B cell (primary cell): ENCODE measurements around the gene ADGRB2. TPM values are rescaled to one million over a fixed set of nuclear protein-coding genes. Genes with fewer than 3 reads are reported as not detected.

Experiments used
- ATAC-seq: fragments of 200-7000 bp; cut with Tn5 transposase; one replicate; pipeline ENCODE4 v1.10.0; 2021; ENCODE audit warnings: low read depth, mild to moderate bottlenecking, moderate number of reproducible peaks, moderate library complexity
- CTCF ChIA-PET: fragments of 350-600 bp; sonication (Branson Sonifier 250); formaldehyde crosslinking; loops from one replicate; lab custom pipeline; 2021; ENCODE audit warnings: antibody characterized with exemption, inconsistent platforms; lab: Charles Lee
- POLR2A ChIA-PET: fragments of 350-600 bp; sonication (Branson Sonifier 250); formaldehyde crosslinking; loops from one replicate; lab custom pipeline; 2021; ENCODE audit warnings: antibody characterized with exemption; lab: Charles Lee
- DNase-seq: peaks from one replicate; pipeline ENCODE4 v3.0.0; 2013
- H2AFZ ChIP-seq: 2 replicates; pipeline ENCODE4 v1.6.1; 2012; ENCODE audit warnings: mild to moderate bottlenecking, low read depth, low read length; ENCODE audit not compliant: insufficient read depth, poor library complexity, severe bottlenecking
- H3K27ac ChIP-seq, 2 donors: 1 replicate in 1 of 2; 2 replicates in 1 of 2; pipeline ENCODE4 v1.5.1; 2012 to 2013; ENCODE audit warnings: low read length in 2 of 2, mild to moderate bottlenecking in 2 of 2, moderate library complexity in 1 of 2
- H3K27me3 ChIP-seq, 4 experiments: fragments of 200-600 bp in 1 of 4; sonication (generic) in 1 of 4; replicated peaks in 1 of 4; 1 replicate in 2 of 4; 2 replicates in 2 of 4; pipeline versions ENCODE4 v1.6.1 to v1.7.0; 2013 to 2016; ENCODE audit warnings: low read length in 3 of 4, mild to moderate bottlenecking in 2 of 4, mixed read lengths in 1 of 4, moderate library complexity in 1 of 4; ENCODE audit not compliant: insufficient read depth in 4 of 4, control insufficient read depth in 3 of 4; ENCODE audit errors: control extremely low read depth in 1 of 4
- H3K36me3 ChIP-seq, 2 experiments: replicated peaks in 1 of 2; 1 replicate in 1 of 2; 2 replicates in 1 of 2; pipeline versions ENCODE4 v1.6.1 to v1.7.1; 2013; ENCODE audit warnings: low read length in 1 of 2; ENCODE audit not compliant: insufficient read depth in 2 of 2, control insufficient read depth in 1 of 2; ENCODE audit errors: control extremely low read depth in 1 of 2, extremely low read depth in 1 of 2
- H3K4me1 ChIP-seq, 2 donors: fragments of 200-600 bp in 1 of 2; sonication (generic) in 1 of 2; 1 replicate in 1 of 2; 2 replicates in 1 of 2; pipeline versions ENCODE4 v1.5.1 to v1.6.1; 2013 to 2017; ENCODE audit warnings: low read length in 2 of 2; ENCODE audit not compliant: control insufficient read depth in 2 of 2, insufficient read depth in 2 of 2
- H3K4me2 ChIP-seq: replicated peaks from 2 replicates; pipeline ENCODE3; 2012; ENCODE audit warnings: mild to moderate bottlenecking, low read depth, low read length; ENCODE audit not compliant: poor library complexity, severe bottlenecking
- H3K4me3 ChIP-seq, 5 experiments: fragments of 200-600 bp in 1 of 5; sonication (generic) in 1 of 5; 1 replicate in 3 of 5; 2 replicates in 2 of 5; pipeline versions ENCODE4 v1.5.1 to v1.7.0; 2011 to 2016; ENCODE audit warnings: low read length in 4 of 5, mild to moderate bottlenecking in 4 of 5, low read depth in 2 of 5, control low read depth in 1 of 5, moderate library complexity in 1 of 5; ENCODE audit not compliant: insufficient read depth in 1 of 5; ENCODE audit errors: control extremely low read depth in 1 of 5, extremely low read depth in 1 of 5
- H3K79me2 ChIP-seq: fragments of 200-600 bp; sonication (generic); one replicate; pipeline ENCODE4 v1.6.0; 2016; ENCODE audit warnings: low read length; ENCODE audit not compliant: control insufficient read depth, insufficient read depth
- H3K9ac ChIP-seq: fragments of 200-600 bp; sonication (generic); 2 replicates; pipeline ENCODE4 v1.6.1; 2017; ENCODE audit warnings: mild to moderate bottlenecking, low read length, moderate library complexity
- H3K9me3 ChIP-seq, 3 donors: one replicate each; pipeline versions ENCODE4 v1.6.1 to v1.7.1; 2013; ENCODE audit warnings: low read length in 2 of 3; ENCODE audit not compliant: control insufficient read depth in 2 of 3, insufficient read depth in 1 of 3; ENCODE audit errors: control extremely low read depth in 1 of 3
- H4K20me1 ChIP-seq: 2 replicates; pipeline ENCODE4 v1.6.0; 2012; ENCODE audit warnings: mild to moderate bottlenecking, low read length; ENCODE audit not compliant: insufficient read depth, control insufficient read depth, poor library complexity, severe bottlenecking
- H3K27ac Mint-ChIP-seq: one replicate; pipeline ENCODE4 v1.8.0; 2021; ENCODE audit warnings: mixed read lengths
- H3K27me3 Mint-ChIP-seq: one replicate; pipeline ENCODE4 v1.8.0; 2021; ENCODE audit warnings: mixed read lengths
- H3K4me1 Mint-ChIP-seq: one replicate; pipeline ENCODE4 v1.8.0; 2021; ENCODE audit warnings: mixed read lengths
- H3K4me3 Mint-ChIP-seq: one replicate; pipeline ENCODE4 v1.8.0; 2021; ENCODE audit warnings: mixed read lengths
- H3K9me3 Mint-ChIP-seq: one replicate; pipeline ENCODE4 v1.8.0; 2022; ENCODE audit warnings: mixed read lengths; ENCODE audit not compliant: insufficient read depth
- EZH2 ChIP-seq: IDR thresholded peaks from 2 replicates; pipeline ENCODE4 v1.6.1; 2012; ENCODE audit warnings: borderline replicate concordance, low read depth, mild to moderate bottlenecking, moderate library complexity, low read length; ENCODE audit not compliant: insufficient read depth, poor library complexity, severe bottlenecking
- WGBS: methylation state at CpG from one replicate; pipeline ENCODE4 v1.1.5; 2013; ENCODE audit warnings: missing lambda C conversion rate; ENCODE audit not compliant: insufficient coverage; 5-methylcytosine and 5-hydroxymethylcytosine counted together
- intact Hi-C: fragments of 100-400 bp; cut with micrococcal nuclease; formaldehyde crosslinking; loops from one replicate; pipeline ENCODE4 v1.10.0; 2022
- polyA plus RNA-seq: library from polyadenylated mRNA; depleted of rRNA; stranded (reverse); fragments of >200 nt; gene quantifications from 2 replicates; pipeline ENCODE4 v1.2.3, GENCODE V29; 2012
- total RNA-seq, 2 donors: library from RNA; stranded (reverse); fragments of 120-200 nt in 1 of 2; gene quantifications; 1 replicate in 1 of 2; 2 replicates in 1 of 2; pipeline versions ENCODE4 v1.2.3 to v1.2.4, GENCODE V29; 2013 to 2022
- TF ChIP-seq, protein P1 (sequence below): fragments of 200-600 bp; IDR thresholded peaks from one replicate; pipeline ENCODE4 v1.8.0; 2022; ENCODE audit warnings: antibody characterized with exemption, mild to moderate bottlenecking

Gene ADGRB2
- total and polyA plus RNA-seq, 2 donors (not counting 1 experiment from before 2014, with no cell fraction given): 1.9 to 2.7 TPM

DNA sequence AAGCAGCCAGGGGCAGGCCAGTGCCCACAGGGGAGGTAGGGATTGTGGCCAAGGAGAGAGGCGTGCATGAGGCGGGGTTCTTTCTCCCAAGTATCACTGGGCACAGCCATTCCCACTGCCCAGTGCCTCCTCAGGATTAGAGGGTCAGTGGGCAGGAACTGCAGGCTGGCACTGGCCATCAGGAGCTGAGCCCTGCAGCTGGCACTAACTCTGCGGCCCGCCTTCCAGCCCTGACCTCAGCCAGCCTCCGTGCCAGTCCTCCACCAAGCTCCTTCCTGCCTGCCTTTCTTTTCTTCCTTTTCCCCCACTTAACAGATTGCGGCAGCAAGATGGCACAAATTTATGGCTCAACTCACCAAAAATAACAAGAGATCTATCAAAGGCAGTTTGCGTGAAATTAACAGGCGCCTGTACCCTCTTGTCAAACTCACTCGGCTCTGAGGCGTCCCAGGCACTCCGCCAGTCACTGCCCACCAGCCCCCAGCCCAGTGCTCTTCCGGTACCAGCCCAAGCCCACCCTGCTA is 11.1 kb downstream of the ADGRB2 start:
- peaks cover 0 to 26% (median 2%) of the 10 kb centered on the region in 4 experiments for H3K27me3 ChIP-seq
- Mint-ChIP-seq H3K4me1 (peaks cover 16% of the 10 kb centered on the region), H3K27me3 (peaks cover 18% of the 10 kb centered on the region), H3K4me3 (no peak overlapping the region), H3K9me3 (no peaks in the 10 kb centered on the region), H3K27ac (no peak overlapping the region)
- peaks cover 0 to 11% (median 0%) of the 10 kb centered on the region in 3 donors for H3K9me3 ChIP-seq
- intact Hi-C loops: no loop called here
- H3K27ac ChIP-seq: no peak overlapping the region
- H3K4me3 ChIP-seq: no peak overlapping the region
- H4K20me1 ChIP-seq: no peaks in the 10 kb centered on the region
- no peaks in the 10 kb centered on the region for H3K79me2 ChIP-seq
- ATAC-seq (no peak), DNase-seq (no peak)
- CTCF ChIA-PET: no interaction called here
- POLR2A ChIA-PET: no interaction called here
- no peak overlapping the region for H3K9ac ChIP-seq
- H3K4me1 ChIP-seq: peaks cover 20 to 27% of the 10 kb centered on the region in 2 donors
- H3K4me2 ChIP-seq: no peak overlapping the region
- 73% methylated on average over 12 of the region's 12 CpGs for WGBS
- no peak overlapping the region for H2AFZ ChIP-seq
- TF ChIP-seq, protein P1, sequence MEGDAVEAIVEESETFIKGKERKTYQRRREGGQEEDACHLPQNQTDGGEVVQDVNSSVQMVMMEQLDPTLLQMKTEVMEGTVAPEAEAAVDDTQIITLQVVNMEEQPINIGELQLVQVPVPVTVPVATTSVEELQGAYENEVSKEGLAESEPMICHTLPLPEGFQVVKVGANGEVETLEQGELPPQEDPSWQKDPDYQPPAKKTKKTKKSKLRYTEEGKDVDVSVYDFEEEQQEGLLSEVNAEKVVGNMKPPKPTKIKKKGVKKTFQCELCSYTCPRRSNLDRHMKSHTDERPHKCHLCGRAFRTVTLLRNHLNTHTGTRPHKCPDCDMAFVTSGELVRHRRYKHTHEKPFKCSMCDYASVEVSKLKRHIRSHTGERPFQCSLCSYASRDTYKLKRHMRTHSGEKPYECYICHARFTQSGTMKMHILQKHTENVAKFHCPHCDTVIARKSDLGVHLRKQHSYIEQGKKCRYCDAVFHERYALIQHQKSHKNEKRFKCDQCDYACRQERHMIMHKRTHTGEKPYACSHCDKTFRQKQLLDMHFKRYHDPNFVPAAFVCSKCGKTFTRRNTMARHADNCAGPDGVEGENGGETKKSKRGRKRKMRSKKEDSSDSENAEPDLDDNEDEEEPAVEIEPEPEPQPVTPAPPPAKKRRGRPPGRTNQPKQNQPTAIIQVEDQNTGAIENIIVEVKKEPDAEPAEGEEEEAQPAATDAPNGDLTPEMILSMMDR: no peak
- TF ChIP-seq EZH2: no peak
- H3K36me3 ChIP-seq: no peaks in the 10 kb centered on the region

- H3K27me3 Mint-ChIP-seq: peaks cover 18% of the 10 kb centered on the region
- Histone ChIP-seq H4K20me1 (no peaks in the 10 kb centered on the region), H3K4me3 (no peak overlapping the region), H3K4me2 (no peak overlapping the region), H2AFZ (no peak overlapping the region), H3K27ac (no peak overlapping the region), H3K9me3 (peaks cover 0 to 11% (median 0%) of the 10 kb centered on the region in 3 donors), H3K4me1 (peaks cover 20 to 27% of the 10 kb centered on the region in 2 donors), H3K27me3 (peaks cover 0 to 28% (median 2%) of the 10 kb centered on the region in 4 experiments), H3K9ac (no peak overlapping the region), H3K79me2 (no peaks in the 10 kb centered on the region), H3K36me3 (no peaks in the 10 kb centered on the region)
- H3K4me1 Mint-ChIP-seq: peaks cover 21% of the 10 kb centered on the region
- TF ChIP-seq EZH2: no peak
- TF ChIP-seq, protein P1: no peak
- no peak overlapping the region for H3K4me3 Mint-ChIP-seq
- no peak for ATAC-seq
- intact Hi-C loops: no loop called here
- H3K9me3 Mint-ChIP-seq: no peaks in the 10 kb centered on the region
- 42% methylated on average over 6 of the region's 7 CpGs for WGBS
- POLR2A ChIA-PET: no interaction called here
- H3K27ac Mint-ChIP-seq: no peak overlapping the region
- DNase-seq: no peak
- CTCF ChIA-PET: no interaction called here
Observed at GRCh38 chr1:31752258-31752657, 11.9 kb downstream of the ADGRB2 start.
